Activated T-helper 17 cell treated with anti-CD3 and anti-CD28 coated beads, Interleukin-2, amount 50 U/mL, for 72 hours (primary cell): Measurements from ENCODE around the gene CNGA4. TPM values are rescaled to one million over a fixed set of nuclear protein-coding genes. Genes with fewer than 3 reads are reported as not detected.
"Not testable (repeated sequence)": the region's sequence is repeated elsewhere in the genome, so short reads cannot be mapped to it uniquely, and the experiment has no call there.

Source experiments
- ATAC-seq: fragments of 150-1000 bp; cut with Tn5 transposase; replicated peaks from 2 replicates; pipeline ENCODE4 v1.10.0; 2021; ENCODE audit warnings: mild to moderate bottlenecking, moderate library complexity
- H3K27ac Mint-ChIP-seq: one replicate; pipeline ENCODE4 v1.8.0; 2022; ENCODE audit warnings: mixed read lengths
- H3K27me3 Mint-ChIP-seq: one replicate; pipeline ENCODE4 v1.8.0; 2022; ENCODE audit warnings: mixed read lengths
- H3K36me3 Mint-ChIP-seq: one replicate; pipeline ENCODE4 v1.8.0; 2022; ENCODE audit warnings: low read depth, mild to moderate bottlenecking, mixed read lengths
- H3K4me1 Mint-ChIP-seq: one replicate; pipeline ENCODE4 v1.8.0; 2022; ENCODE audit warnings: mixed read lengths
- H3K4me3 Mint-ChIP-seq: one replicate; pipeline ENCODE4 v1.8.0; 2022; ENCODE audit warnings: mild to moderate bottlenecking, mixed read lengths
- H3K9me3 Mint-ChIP-seq: one replicate; pipeline ENCODE4 v1.8.0; 2022; ENCODE audit warnings: mixed read lengths
- total RNA-seq, 2 donors: library from RNA; stranded (reverse); gene quantifications; one replicate each; pipeline ENCODE4 v1.2.3, GENCODE V29; 2022

Gene CNGA4
- total RNA-seq, 2 donors from 2014 or later, result 0.24 TPM; not detected in 1

DNA sequence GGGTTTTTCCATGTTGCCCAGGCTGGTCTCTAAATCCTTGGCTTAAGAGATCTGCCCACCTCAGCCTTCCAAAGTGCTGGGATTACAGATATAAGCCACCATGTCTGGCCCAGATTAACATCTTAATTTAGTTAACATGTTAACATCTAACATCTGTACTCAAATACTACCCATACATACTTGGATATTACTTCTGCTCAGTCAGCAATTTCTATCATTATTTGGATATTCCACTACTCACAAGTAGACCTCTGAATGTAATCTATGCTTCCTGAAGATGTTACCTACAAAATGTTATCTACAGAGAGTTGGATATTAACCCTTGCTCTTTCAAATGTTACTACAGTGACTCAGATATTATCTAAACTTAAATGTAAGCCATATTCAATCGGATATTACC, 24.8 kb downstream of the CNGA4 start:
- Mint-ChIP-seq H3K27me3 (peaks cover 19% of the 10 kb centered on the region), H3K4me1 (no peaks in the 10 kb centered on the region), H3K36me3 (no peaks in the 10 kb centered on the region), H3K27ac (no peak overlapping the region), H3K9me3 (no peaks in the 10 kb centered on the region), H3K4me3 (no peak overlapping the region)
- ATAC-seq, result no peak

DNA sequence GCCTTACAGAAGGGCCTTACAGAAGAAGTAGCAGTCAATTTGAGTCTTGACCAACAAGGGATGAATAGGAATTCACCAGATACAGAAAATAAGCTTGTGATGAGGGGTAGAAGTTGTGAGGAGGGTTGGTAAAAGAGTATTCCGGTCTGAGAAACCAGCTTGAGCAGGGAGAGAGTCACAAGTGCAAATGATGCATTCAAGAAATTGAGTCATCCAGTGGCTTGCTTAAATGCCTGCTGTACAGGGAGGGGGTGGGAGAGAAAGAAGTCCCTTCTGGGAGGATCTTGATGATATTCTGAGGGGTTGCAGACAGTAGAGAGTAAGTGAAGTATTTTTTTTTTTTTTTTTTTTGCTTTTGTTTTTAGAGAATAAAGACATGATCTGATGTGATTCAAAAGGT, 29.9 kb downstream of the CNGA4 start:
- Mint-ChIP-seq H3K4me3 (no peak overlapping the region), H3K4me1 (no peaks in the 10 kb centered on the region), H3K9me3 (no peaks in the 10 kb centered on the region), H3K27ac (no peak overlapping the region), H3K36me3 (no peaks in the 10 kb centered on the region), H3K27me3 (peaks cover 37% of the 10 kb centered on the region)
- peak; percentile 34 for ATAC-seq

- ATAC-seq, result no peak
- no peaks in the 10 kb centered on the region for H3K4me1 Mint-ChIP-seq
- H3K9me3 Mint-ChIP-seq, result no peaks in the 10 kb centered on the region
- no peak overlapping the region for H3K27ac Mint-ChIP-seq
- no peaks in the 10 kb centered on the region for H3K36me3 Mint-ChIP-seq
- H3K27me3 Mint-ChIP-seq, result peaks cover 37% of the 10 kb centered on the region
- H3K4me3 Mint-ChIP-seq, result no peak overlapping the region
Measured at GRCh38 chr11:6269994-6270393, 31.1 kb downstream of the CNGA4 start.

- peaks cover 40% of the 10 kb centered on the region for H3K27me3 Mint-ChIP-seq
- no peaks in the 10 kb centered on the region for H3K36me3 Mint-ChIP-seq
- H3K27ac Mint-ChIP-seq, result no peak overlapping the region
- H3K4me3 Mint-ChIP-seq, result no peak overlapping the region
- H3K9me3 Mint-ChIP-seq, result no peaks in the 10 kb centered on the region
- no peak for ATAC-seq
- H3K4me1 Mint-ChIP-seq, result no peaks in the 10 kb centered on the region
Measured at GRCh38 chr11:6270584-6271246, 31.8 kb downstream of the CNGA4 start.

- Mint-ChIP-seq H3K27me3 (peaks cover 44% of the 10 kb centered on the region), H3K36me3 (no peaks in the 10 kb centered on the region), H3K27ac (no peak overlapping the region), H3K9me3 (no peaks in the 10 kb centered on the region), H3K4me3 (no peak overlapping the region), H3K4me1 (no peaks in the 10 kb centered on the region)
- no peak for ATAC-seq
Measured at GRCh38 chr11:6271598-6271997, 32.7 kb downstream of the CNGA4 start.

DNA sequence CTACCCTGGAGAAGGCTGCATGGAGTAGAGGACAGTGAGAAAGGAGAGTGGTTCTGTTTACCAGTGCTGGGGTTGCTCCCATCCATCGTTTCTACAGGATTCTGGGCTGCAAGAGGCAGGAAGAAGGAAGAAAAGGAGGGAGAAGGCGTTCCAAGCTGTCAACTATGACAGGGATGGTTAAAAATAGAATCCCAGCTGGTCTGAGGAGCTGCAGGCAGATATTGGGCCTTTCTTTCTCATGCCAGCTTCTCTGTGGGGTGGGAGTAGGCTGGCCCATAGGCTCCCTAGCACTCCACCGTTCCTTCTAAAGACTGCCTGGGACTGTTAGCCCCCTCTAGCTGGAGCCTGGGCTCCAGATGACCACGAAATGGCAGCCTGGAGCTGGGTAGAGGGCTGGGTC, 34.3 kb downstream of the CNGA4 start:
- Mint-ChIP-seq H3K4me3 (no peak overlapping the region), H3K27me3 (peaks cover 51% of the 10 kb centered on the region), H3K27ac (no peak overlapping the region), H3K4me1 (no peaks in the 10 kb centered on the region), H3K9me3 (no peaks in the 10 kb centered on the region), H3K36me3 (no peaks in the 10 kb centered on the region)
- no peak for ATAC-seq

- not testable (repeated sequence) for H3K4me3 Mint-ChIP-seq, H3K9me3 Mint-ChIP-seq, H3K36me3 Mint-ChIP-seq, ATAC-seq, H3K27ac Mint-ChIP-seq, H3K4me1 Mint-ChIP-seq
- H3K27me3 Mint-ChIP-seq, result peaks cover 42% of the 10 kb centered on the region
Measured at GRCh38 chr11:6280809-6281208, 41.9 kb downstream of the CNGA4 start.

DNA sequence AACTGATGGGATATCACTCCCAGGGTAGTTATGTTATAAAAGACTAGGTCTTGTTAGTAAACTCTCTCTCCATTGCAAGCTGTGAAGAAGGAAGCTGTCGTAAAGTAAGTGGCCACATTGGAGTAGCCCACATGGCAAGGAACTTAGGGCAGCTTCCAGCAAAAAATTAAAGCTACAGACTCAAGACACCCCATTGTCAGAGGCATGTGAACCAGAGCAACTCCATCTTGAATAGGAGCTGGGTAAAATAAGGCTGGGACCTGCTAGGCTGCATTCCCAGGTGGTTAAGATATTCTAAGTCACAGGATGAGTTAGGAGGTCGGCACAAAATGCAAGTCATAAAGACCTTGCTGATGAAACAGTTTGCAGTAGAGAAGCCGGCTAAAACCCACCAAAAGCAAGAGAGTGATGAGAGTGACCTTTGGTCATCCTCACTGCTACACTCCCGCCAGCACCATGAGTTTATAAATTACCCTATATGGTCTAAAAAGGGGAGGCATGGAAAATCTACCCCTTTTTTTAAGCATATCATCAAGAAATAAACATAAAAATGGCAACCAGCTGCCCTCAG, 44.6 kb downstream of the CNGA4 start:
- H3K27ac Mint-ChIP-seq, result no peak overlapping the region
- peaks cover 30% of the 10 kb centered on the region for H3K27me3 Mint-ChIP-seq
- no peaks in the 10 kb centered on the region for H3K36me3 Mint-ChIP-seq
- H3K9me3 Mint-ChIP-seq, result no peaks in the 10 kb centered on the region
- no peak for ATAC-seq
- H3K4me3 Mint-ChIP-seq, result no peak overlapping the region
- no peaks in the 10 kb centered on the region for H3K4me1 Mint-ChIP-seq

DNA sequence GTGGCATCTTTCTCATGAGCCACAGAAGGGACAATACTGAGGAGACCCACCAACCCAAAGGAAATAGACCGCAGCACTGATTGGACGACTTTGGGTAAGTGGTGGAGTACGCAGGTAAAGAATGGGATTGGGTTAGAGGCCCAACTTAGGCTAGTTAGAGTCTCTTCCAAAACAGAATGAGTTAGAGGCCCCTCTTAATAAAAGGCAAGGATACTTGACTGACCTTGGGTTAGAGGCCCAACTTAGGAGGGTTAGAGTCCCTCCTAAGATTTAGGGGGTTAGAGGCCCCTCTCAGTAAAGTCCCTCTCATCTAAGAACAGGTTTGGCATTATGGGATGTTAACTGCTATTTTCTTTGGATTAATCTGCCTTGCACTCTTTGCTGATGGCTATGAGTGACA, 45.4 kb downstream of the CNGA4 start:
- ATAC-seq, result no peak
- H3K27me3 Mint-ChIP-seq, result peaks cover 30% of the 10 kb centered on the region
- no peaks in the 10 kb centered on the region for H3K9me3 Mint-ChIP-seq
- H3K4me1 Mint-ChIP-seq, result no peaks in the 10 kb centered on the region
- H3K36me3 Mint-ChIP-seq, result no peaks in the 10 kb centered on the region
- H3K4me3 Mint-ChIP-seq, result no peak overlapping the region
- no peak overlapping the region for H3K27ac Mint-ChIP-seq

- no peak overlapping the region for H3K4me3 Mint-ChIP-seq
- no peaks in the 10 kb centered on the region for H3K36me3 Mint-ChIP-seq
- no peak for ATAC-seq
- H3K27ac Mint-ChIP-seq, result no peak overlapping the region
- no peaks in the 10 kb centered on the region for H3K4me1 Mint-ChIP-seq
- no peaks in the 10 kb centered on the region for H3K9me3 Mint-ChIP-seq
- H3K27me3 Mint-ChIP-seq, result peaks cover 31% of the 10 kb centered on the region
Measured at GRCh38 chr11:6285019-6285418, 46.1 kb downstream of the CNGA4 start.

Other genes starting within 250 kb of the CNGA4 start
- gene OR56A4, start 232.1 kb upstream of the CNGA4 start, total RNA-seq, result not detected
- gene OR56A1, start 208.3 kb upstream of the CNGA4 start, total RNA-seq, result not detected
- not detected for gene OR56B4, start 131.4 kb upstream of the CNGA4 start, total RNA-seq
- gene OR52B2, start 68.8 kb upstream of the CNGA4 start, total RNA-seq, result not detected
- not detected for gene OR52W1, start 39.9 kb upstream of the CNGA4 start, total RNA-seq
- gene C11orf42, start 33.5 kb upstream of the CNGA4 start, total RNA-seq, result not detected
- gene FHIP1B, start 4.5 kb upstream of the CNGA4 start, total RNA-seq, result 10 to 100 TPM; 16.9 to 25.4 TPM
- gene CCKBR, start 20.7 kb downstream of the CNGA4 start, total RNA-seq, result not detected
- gene CAVIN3, start 81.4 kb downstream of the CNGA4 start, total RNA-seq, result 10 to 100 TPM in 1 of 2 donors, 1 to 10 TPM in 1; 7.6 to 37.2 TPM
- 10 to 100 TPM; 12.9 to 15.2 TPM for gene SMPD1, start 151.4 kb downstream of the CNGA4 start, total RNA-seq
- 10 to 100 TPM; 46.1 to 62.5 TPM for gene APBB1, start 180.0 kb downstream of the CNGA4 start, total RNA-seq
- 1 to 10 TPM in 1 of 2 donors, under 1 TPM in 1; 0.58 to 1.3 TPM for gene HPX, start 201.9 kb downstream of the CNGA4 start, total RNA-seq
- 10 to 100 TPM in 1 of 2 donors, 1 to 10 TPM in 1; 7.0 to 10.7 TPM for gene TRIM3, start 234.9 kb downstream of the CNGA4 start, total RNA-seq
- gene ARFIP2, start 242.2 kb downstream of the CNGA4 start, total RNA-seq, result 10 to 100 TPM; 44.0 to 48.8 TPM
- gene TIMM10B, start 242.4 kb downstream of the CNGA4 start, total RNA-seq, result 10 to 100 TPM; 42.7 to 43.7 TPM